MCF 10A (cell line): ENCODE data around the gene ZNF519. TPM values are rescaled to one million over a fixed set of nuclear protein-coding genes. Genes with fewer than 3 reads are reported as not detected.
"Not testable (repeated sequence)": the region's sequence is repeated elsewhere in the genome, so short reads cannot be mapped to it uniquely, and the experiment has no call there.

Experiments
- BruUV-seq: library from RNA; stranded (reverse); fragments of 400-500 nt; replicated peaks from 2 replicates; lab custom pipeline; 2021; lab: Mats Ljungman, UMichigan
- CTCF ChIA-PET: fragments of 300-600 bp; sonication (Branson Sonifier 250); formaldehyde crosslinking; extraction: SDS; loops from one replicate; lab custom pipeline; 2021; ENCODE audit warnings: antibody characterized with exemption, inconsistent platforms; lab: Yijun Ruan, JAX
- POLR2A ChIA-PET: fragments of 300-600, 350-650 bp; sonication (Branson Sonifier 250); formaldehyde crosslinking; extraction: SDS; loops from one replicate; lab custom pipeline; 2020; ENCODE audit warnings: antibody characterized with exemption, inconsistent platforms; lab: Yijun Ruan, JAX
- DNase-seq: peaks from one replicate; pipeline ENCODE4 v3.0.0-alpha.2; 2018; ENCODE audit not compliant: unreplicated experiment
- H3K27ac Mint-ChIP-seq: one replicate; pipeline ENCODE4 v1.8.0; 2022; ENCODE audit warnings: mild to moderate bottlenecking, low read depth, mixed read lengths; ENCODE audit not compliant: unreplicated experiment
- H3K27me3 Mint-ChIP-seq: one replicate; pipeline ENCODE4 v1.8.0; 2022; ENCODE audit warnings: mixed read lengths; ENCODE audit not compliant: insufficient read depth, unreplicated experiment
- H3K36me3 Mint-ChIP-seq: one replicate; pipeline ENCODE4 v1.8.0; 2022; ENCODE audit warnings: mild to moderate bottlenecking, moderate library complexity, mixed read lengths; ENCODE audit not compliant: insufficient read depth, unreplicated experiment
- H3K4me1 Mint-ChIP-seq: one replicate; pipeline ENCODE4 v1.8.0; 2022; ENCODE audit warnings: mixed read lengths; ENCODE audit not compliant: insufficient read depth, unreplicated experiment
- H3K4me3 Mint-ChIP-seq: one replicate; pipeline ENCODE4 v1.8.0; 2022; ENCODE audit warnings: mild to moderate bottlenecking, moderate library complexity, mixed read lengths; ENCODE audit not compliant: unreplicated experiment
- H3K9me3 Mint-ChIP-seq: one replicate; pipeline ENCODE4 v1.8.0; 2022; ENCODE audit warnings: mixed read lengths; ENCODE audit not compliant: unreplicated experiment
- intact Hi-C: fragments of 100-400 bp; cut with micrococcal nuclease; formaldehyde crosslinking; loops from 2 replicates; pipeline ENCODE4 v1.14.1; 2022
- total RNA-seq: library from RNA; stranded (reverse); gene quantifications from 2 replicates; pipeline ENCODE4 v1.2.3, GENCODE V29; 2022

ZNF519 gene
- total RNA-seq, 1 experiment from 2014 or later, result 6.0 TPM

GRCh38 chr18:14151564-14152113 lies 19.4 kb upstream of the ZNF519 start:
- H3K9me3 Mint-ChIP-seq, BruUV-seq, H3K27me3 Mint-ChIP-seq, POLR2A ChIA-PET, intact Hi-C loops, H3K27ac Mint-ChIP-seq, H3K4me3 Mint-ChIP-seq, DNase-seq, CTCF ChIA-PET, H3K36me3 Mint-ChIP-seq, H3K4me1 Mint-ChIP-seq: not testable (repeated sequence)

DNA sequence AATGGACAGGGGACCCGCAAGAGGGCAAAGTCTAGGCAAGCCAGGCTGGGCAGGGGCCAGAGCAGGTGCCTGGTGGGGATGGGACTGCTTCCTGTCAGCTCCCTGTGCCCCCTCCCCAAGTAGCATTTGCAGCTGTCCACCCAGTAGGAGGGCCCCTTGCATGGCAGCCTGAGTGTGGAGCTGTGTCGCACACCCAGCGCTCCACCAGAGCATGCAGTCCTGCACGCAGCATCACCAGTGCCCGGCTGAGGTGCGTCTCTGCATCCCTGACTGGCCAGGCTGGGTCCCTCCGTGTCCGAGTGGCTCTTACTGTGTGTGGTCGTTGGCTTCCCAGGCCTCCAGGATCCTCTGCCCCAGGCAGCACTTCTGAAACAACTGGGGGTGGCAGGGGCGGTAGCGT lies 18.5 kb upstream of the ZNF519 start:
- H3K36me3 Mint-ChIP-seq, POLR2A ChIA-PET, H3K4me3 Mint-ChIP-seq, CTCF ChIA-PET, intact Hi-C loops, H3K27ac Mint-ChIP-seq, BruUV-seq, H3K4me1 Mint-ChIP-seq, H3K9me3 Mint-ChIP-seq, DNase-seq, H3K27me3 Mint-ChIP-seq: not testable (repeated sequence)

- H3K27me3 Mint-ChIP-seq, BruUV-seq, intact Hi-C loops, H3K36me3 Mint-ChIP-seq, H3K4me1 Mint-ChIP-seq, POLR2A ChIA-PET, H3K4me3 Mint-ChIP-seq, H3K9me3 Mint-ChIP-seq, CTCF ChIA-PET, H3K27ac Mint-ChIP-seq, DNase-seq: not testable (repeated sequence)
Observed at GRCh38 chr18:14149916-14150420, 17.7 kb upstream of the ZNF519 start.

DNA sequence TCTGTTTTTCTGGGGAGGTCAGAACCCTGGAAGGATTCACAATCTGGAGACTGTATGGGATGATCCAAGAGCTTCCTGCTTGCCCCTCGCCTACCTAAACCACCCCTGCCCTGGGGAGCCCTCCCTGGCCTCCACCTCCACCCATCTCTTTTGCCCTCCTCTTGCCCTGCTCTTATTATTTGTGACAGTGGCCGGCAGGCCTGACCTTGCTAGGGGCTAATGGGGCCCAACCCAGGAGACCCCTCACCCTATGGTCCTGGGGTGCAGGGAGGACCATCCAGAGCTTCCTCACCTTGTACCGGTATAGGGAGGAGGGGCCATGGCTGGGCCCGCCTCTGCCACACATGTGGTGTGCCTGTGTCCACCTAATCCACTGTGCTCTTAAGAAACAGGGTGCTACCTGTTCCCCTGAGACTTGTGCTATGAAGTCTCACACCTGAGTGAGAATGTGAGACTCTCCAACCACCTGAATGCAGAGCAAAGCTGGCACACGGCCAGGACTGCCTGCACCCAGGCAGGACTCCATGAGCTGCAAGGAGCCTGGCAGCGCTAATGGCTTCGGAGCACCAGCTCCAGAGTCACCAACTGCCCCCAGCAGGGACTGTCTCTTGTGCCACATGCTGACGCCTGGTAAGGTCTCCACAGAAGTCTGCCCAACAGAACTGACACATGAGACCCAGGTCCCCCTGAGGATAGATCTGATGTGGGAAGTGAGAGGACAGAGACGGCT lies 17.1 kb upstream of the ZNF519 start:
- H3K9me3 Mint-ChIP-seq, BruUV-seq, CTCF ChIA-PET, POLR2A ChIA-PET, H3K4me3 Mint-ChIP-seq, H3K27me3 Mint-ChIP-seq, H3K36me3 Mint-ChIP-seq, intact Hi-C loops, H3K4me1 Mint-ChIP-seq, H3K27ac Mint-ChIP-seq, DNase-seq: not testable (repeated sequence)

DNA sequence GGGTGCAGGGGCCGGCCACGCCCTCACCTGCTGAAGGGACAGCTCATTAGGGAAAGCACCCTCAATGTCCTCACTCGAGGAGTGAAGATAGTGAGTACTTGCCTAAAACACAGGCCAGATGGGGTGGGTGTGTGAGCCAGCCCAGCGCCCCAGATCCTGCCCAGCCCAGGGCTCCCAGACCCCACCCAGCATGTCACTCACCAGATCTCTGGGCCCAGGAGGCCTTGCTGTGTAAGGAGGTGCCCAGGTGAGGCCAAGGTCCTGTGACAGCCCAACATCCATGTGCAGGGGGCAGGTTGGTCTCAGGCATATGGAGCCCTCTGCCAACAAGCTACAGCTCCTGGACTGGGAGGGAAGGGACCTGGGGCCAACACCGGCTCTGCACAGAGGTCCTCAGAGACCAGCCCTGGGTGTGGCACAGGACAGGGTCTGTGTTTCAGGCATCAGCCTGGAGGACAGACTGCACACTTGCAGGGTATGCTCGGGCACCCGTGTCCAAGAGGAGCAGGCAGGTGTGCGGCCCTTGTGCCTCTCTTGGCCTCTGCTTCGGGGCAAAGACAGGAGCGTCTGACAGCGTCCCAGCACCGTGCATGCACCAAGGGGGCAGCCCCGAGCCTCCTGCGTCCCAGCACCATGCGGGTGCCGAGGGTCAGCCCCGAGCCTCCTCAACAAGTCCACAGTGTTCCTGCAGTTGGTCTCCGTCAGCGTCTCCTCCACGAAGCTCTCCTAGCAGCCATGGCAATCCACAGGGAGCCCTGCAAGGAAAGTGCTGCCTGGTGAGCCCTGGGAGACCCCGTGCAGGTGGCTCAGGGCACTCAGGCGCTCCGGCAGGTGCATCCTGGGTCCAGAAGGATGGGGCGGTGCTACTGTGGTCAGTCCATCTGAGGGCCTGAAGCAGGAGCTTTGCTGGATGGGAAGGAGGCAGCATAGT lies 16.0 kb upstream of the ZNF519 start:
- H3K27me3 Mint-ChIP-seq, H3K27ac Mint-ChIP-seq, POLR2A ChIA-PET, H3K4me3 Mint-ChIP-seq, H3K4me1 Mint-ChIP-seq, intact Hi-C loops, H3K36me3 Mint-ChIP-seq, H3K9me3 Mint-ChIP-seq, BruUV-seq, DNase-seq, CTCF ChIA-PET: not testable (repeated sequence)

GRCh38 chr18:14146771-14147170 lies 14.5 kb upstream of the ZNF519 start:
- POLR2A ChIA-PET, H3K4me3 Mint-ChIP-seq, BruUV-seq, CTCF ChIA-PET, intact Hi-C loops, H3K4me1 Mint-ChIP-seq, H3K36me3 Mint-ChIP-seq, DNase-seq, H3K9me3 Mint-ChIP-seq, H3K27ac Mint-ChIP-seq, H3K27me3 Mint-ChIP-seq: not testable (repeated sequence)

GRCh38 chr18:14145581-14146338 lies 13.5 kb upstream of the ZNF519 start:
- H3K4me3 Mint-ChIP-seq, H3K27me3 Mint-ChIP-seq: not testable (repeated sequence)

GRCh38 chr18:14145021-14145420 lies 12.8 kb upstream of the ZNF519 start:
- H3K9me3 Mint-ChIP-seq, POLR2A ChIA-PET, H3K27me3 Mint-ChIP-seq, H3K4me3 Mint-ChIP-seq, DNase-seq, H3K36me3 Mint-ChIP-seq, intact Hi-C loops, BruUV-seq, H3K4me1 Mint-ChIP-seq, H3K27ac Mint-ChIP-seq, CTCF ChIA-PET: not testable (repeated sequence)

More at GRCh38 chr18:14145581-14146338, 13.5 kb upstream of the ZNF519 start:
- POLR2A ChIA-PET, DNase-seq, BruUV-seq, H3K9me3 Mint-ChIP-seq, H3K27ac Mint-ChIP-seq, H3K36me3 Mint-ChIP-seq, CTCF ChIA-PET, intact Hi-C loops, H3K4me1 Mint-ChIP-seq: not testable (repeated sequence)
